ENCODE data around the gene CYFIP2.

GRCh38 chr5:157358871-157359270 is 92.9 kb downstream of the CYFIP2 start:
- TF ChIP-seq CTCF (IDR thresholded peaks at IDR 0.05; ENCODE audit: low read length) (no peak), EZH2 (IDR thresholded peaks at IDR 0.05; ENCODE audit: borderline replicate concordance, low read length) (no peak)
